Colon (tissue), 2 donors: ENCODE data around the gene CPOX.
A peak's percentile ranks its signal among the peaks of the same experiment; 100 is the strongest.
"Not testable (repeated sequence)": the region's sequence is repeated elsewhere in the genome, so short reads cannot be mapped to it uniquely, and the experiment has no call there.

ENCODE experiments used
- FAIRE-seq: peaks from 2 replicates; lab custom pipeline; 2012; peaks lifted over from hg19 to GRCh38; lab: Jason Lieb, UNC
- donor health status: control.
- donor health status: control.

CPOX gene

GRCh38 chr3:98593046-98593936, at the start of gene CPOX:
CPOX (minus strand) TSS chr3:98593611; CDS start chr3:98593504, 107 bp downstream.
- peak; percentile 5 for FAIRE-seq

GRCh38 chr3:98642769-98643168, 49.4 kb upstream of the CPOX start:
- not testable (repeated sequence) for FAIRE-seq

DNA sequence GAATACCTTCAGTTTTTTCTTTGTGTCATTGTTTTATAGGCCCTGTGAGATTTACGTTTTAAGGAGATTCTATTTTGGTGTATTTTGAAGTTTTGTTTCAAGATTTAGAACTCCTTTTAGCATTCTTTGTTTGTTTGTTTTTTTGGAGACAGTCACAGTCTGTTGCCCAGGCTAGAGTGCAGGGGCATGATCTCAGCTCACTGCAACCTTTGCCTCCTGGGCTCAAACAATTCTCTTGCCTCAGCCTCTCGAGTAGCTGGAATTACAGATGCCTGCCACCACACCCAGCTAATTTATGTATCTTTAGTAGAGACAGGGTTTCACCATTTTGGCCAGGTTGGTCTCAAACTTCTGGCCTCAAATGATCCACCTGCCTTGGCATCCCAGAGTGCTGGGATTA, 48.3 kb upstream of the CPOX start:
- FAIRE-seq: not testable (repeated sequence)

- FAIRE-seq: not testable (repeated sequence)
Measured at GRCh38 chr3:98638515-98638914, 45.1 kb upstream of the CPOX start.

GRCh38 chr3:98630416-98630815, 37.0 kb upstream of the CPOX start:
- FAIRE-seq: no peak

GRCh38 chr3:98628317-98628716, 34.9 kb upstream of the CPOX start:
- no peak for FAIRE-seq

- no peak for FAIRE-seq
Measured at GRCh38 chr3:98626151-98626550, 32.7 kb upstream of the CPOX start.

DNA sequence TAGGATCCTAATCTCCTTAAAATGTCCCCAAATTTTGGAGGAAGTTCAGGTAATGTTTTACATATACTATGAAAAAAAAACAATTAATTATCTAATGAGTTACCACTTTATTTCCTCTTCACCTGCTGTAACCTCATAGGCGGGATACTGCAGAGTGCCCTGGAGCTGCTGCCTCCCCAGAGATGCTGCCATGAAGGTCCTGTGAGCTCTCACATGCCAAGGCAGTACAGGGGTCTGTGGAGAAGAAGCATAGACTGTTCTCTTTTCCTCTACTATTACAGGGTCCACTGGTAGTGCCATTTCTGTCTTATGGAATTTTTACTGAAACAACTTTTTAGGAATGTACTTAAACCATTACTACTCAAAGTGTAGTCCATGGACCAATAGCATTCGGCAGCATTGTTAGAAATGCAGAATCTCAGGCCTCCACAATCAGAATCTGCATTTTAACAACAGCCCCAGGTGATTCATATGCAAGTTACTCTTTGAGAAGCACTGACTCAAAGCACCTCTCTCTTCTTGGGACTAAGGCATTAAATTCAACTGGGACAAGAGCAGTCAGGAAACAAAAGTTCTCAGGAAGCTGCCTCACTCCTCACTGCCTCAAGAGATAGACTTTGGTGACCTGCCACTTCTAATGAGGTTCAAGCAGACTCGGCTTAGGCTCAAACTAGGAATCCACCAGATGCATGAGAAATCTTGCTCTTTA, 30.3 kb upstream of the CPOX start:
- FAIRE-seq: no peak

- no peak for FAIRE-seq
Measured at GRCh38 chr3:98617841-98618240, 24.4 kb upstream of the CPOX start.

DNA sequence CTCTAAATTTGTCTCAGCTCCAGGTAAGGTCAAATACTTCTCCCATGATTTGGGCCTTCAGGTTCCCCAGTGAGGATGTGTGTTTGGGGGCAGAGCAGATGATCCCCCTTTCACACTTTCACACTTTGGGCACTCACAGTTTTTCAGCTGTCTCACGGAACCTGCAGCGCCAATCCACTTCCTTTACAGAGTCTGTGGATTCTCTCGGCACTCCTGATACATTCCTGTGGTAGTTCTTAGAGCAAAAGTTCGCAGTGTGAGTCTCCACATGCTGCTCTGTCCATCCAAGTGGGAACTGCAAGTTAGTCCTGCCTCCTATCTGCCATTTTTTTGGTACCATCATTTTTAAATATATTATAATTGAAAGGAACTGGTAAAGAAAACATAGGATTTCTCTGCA, 20.2 kb upstream of the CPOX start:
- no peak for FAIRE-seq

- no peak for FAIRE-seq
Measured at GRCh38 chr3:98612996-98613517, 19.6 kb upstream of the CPOX start.

GRCh38 chr3:98612587-98612986, 19.2 kb upstream of the CPOX start:
- FAIRE-seq: no peak

GRCh38 chr3:98608029-98608428, 14.6 kb upstream of the CPOX start:
- no peak for FAIRE-seq

DNA sequence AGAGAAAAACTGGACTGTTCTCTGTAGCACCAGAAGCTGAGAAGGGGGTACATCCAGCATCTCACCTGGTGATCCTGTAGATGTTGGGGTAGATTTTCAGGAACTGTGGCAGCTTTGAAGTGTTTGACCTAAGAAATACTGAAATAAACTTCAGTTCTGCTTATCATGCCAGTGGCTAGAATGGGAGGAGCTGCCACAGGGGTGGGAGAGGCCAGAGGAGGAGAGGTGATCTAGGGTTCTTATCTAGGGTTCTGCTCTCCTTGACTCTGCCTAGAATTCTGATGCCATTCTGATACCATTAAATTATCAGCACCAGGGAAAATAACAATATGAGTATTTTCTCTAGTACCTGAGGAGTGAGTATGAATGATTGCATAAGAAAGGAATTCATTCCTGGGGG, 10.2 kb upstream of the CPOX start:
- FAIRE-seq: no peak

- no peak for FAIRE-seq
Measured at GRCh38 chr3:98602078-98602678, 8.8 kb upstream of the CPOX start.

- no peak for FAIRE-seq
Measured at GRCh38 chr3:98601180-98601579, 7.8 kb upstream of the CPOX start.

DNA sequence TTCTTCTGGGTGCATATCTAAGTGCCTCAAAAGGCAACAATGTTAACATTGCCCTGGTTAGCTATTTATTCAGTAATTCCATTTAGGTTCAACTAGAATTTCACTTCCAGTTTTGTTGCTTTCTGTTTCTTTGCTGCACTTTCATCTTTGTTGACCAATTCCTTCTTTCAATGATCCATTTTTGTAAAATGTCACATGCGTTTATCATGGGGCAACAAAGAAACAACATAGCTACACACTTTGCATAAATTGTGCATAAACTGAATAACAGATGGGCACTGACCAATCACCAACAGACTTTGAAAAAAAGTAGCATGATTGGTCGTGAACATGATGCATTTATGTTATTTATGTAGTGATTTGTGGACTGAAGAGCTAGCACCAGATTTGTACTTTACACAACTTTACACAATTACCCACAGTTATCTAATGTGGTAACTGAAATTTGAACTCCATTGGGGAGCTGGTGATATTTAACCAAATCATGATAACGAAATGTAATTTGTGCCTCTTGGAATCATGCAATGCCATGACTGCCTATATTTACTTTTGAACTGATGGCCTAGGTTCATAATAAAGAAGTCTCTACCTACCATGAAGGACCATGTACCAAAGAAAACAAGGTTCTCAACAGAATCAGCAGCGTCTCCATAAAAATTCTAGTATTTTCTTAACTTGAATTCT, 7.1 kb upstream of the CPOX start:
- FAIRE-seq: no peak

DNA sequence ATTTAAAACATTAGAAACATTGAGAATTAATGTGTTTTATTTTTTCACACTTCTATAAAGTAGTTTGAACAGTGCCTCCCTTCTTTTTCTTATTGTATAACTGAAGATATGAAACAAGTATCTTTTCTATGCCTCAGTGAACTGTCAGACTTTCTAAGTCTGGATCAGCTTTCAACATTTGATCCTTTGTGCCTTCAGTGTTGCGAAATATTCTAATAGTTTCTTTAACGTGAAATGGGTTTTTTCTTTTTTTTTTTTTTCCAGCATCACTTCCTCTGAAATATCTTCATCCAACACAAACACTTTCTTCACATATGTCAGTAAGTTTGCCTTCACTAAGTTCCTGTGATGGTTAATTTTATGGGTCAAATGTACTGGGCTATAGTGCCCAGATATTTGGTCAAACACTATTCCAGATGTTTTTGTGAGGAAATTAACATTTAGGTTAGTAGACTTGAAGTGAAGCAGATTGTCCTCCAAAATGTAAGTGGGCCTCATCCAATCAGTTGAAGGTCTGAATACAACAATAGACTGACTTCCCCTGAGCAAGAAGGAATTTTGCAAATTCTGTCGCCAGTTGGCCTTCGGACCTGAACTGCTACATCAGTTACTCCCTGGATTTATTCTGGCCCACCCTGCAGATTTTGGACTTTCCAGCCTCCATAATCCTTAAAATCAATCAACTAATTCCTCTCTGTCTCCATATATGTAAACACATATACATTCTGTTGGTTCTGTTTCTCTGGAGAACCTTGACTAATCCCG, 6.4 kb upstream of the CPOX start:
- FAIRE-seq: no peak

DNA sequence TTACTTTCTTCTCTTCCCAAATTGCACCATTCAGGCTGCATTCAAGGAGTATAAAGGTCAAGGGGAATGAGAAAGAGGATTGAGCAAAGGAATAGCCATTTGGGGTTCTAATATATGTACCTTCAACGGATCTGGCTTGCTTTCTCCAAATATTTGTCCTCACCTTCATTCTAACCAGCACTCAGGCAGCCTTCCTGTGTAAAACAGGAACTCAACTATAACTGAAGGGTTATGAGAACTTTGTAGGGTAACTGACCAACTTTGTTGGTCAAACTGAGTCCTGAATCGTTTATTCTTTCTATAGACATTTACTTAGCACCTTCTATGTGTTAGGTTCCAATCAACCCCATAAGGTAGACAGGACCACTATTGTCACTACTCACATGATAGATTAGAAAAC, 5.1 kb upstream of the CPOX start:
- FAIRE-seq: no peak

DNA sequence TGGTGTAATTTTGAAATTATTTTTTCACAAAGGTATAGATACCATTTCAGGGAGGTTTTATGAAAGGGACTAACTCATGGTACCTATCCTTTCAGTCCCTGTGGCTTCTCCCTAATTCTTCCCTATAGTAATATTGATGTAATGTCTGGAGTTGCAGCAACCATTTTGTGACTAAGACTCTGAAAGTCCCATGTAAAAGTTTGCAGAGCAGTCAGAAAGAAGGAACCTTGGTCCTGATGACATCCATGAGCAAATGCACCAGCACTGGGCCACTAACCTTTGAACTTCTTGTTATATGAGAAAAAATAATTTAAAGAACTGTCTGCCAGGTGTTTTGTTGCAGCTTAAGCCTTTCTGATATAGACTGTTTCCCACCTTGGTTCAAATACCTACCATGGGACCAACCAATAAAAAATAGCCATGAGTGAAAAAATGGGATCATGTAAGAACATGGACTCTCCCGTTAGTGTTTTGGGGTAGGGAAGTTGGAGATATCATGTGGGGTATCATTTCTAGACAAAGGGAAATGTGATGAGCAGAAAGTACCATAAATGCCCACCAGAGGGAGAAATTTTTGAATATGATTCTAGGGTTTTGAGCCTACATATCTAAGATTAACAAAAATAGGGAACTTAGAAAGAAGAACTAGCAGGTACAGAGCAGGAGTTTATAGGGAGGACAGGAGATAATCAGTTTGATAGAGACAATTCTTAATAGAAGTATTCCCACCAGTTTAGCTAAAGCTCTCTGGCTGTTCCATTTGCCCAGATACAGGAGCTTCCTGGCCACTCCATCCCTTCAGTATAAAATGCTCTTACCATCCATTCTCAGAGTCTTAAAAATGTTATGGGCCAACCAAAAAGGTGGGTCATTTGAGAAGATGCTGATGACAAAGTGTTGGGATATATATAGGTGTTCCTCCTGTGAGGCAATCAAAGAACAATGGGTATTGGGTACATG, 3.4 kb upstream of the CPOX start:
- no peak for FAIRE-seq
